HEK293T (cell line): ENCODE measurements around the gene PLCL2.

Experiments
- ARNT ChIP-seq: fragments of 450-650 bp; IDR thresholded peaks from 2 replicates; pipeline ENCODE4 v1.6.1; 2017; ENCODE audit warnings: mild to moderate bottlenecking
- BHLHE40 ChIP-seq: fragments of 450-650 bp; IDR thresholded peaks from 2 replicates; pipeline ENCODE4 v1.6.1; 2016; ENCODE audit warnings: mild to moderate bottlenecking, moderate library complexity, borderline replicate concordance
- ELF4 ChIP-seq: fragments of 450-650 bp; IDR thresholded peaks from 2 replicates; pipeline ENCODE4 v1.6.1; 2017; ENCODE audit warnings: antibody characterized with exemption
- FOXK2 ChIP-seq: fragments of 450-650 bp; IDR thresholded peaks from 2 replicates; pipeline ENCODE4 v1.6.1; 2016; ENCODE audit warnings: mild to moderate bottlenecking
- FOXM1 ChIP-seq: fragments of 450-650 bp; IDR thresholded peaks from 2 replicates; pipeline ENCODE4 v1.6.1; 2017; ENCODE audit warnings: mild to moderate bottlenecking, borderline replicate concordance
- HDGF ChIP-seq: fragments of 450-650 bp; IDR thresholded peaks from 2 replicates; pipeline ENCODE4 v1.6.1; 2017; ENCODE audit warnings: antibody characterized with exemption, borderline replicate concordance
- NFRKB ChIP-seq: fragments of 450-650 bp; IDR thresholded peaks from 2 replicates; pipeline ENCODE4 v1.6.1; 2016; ENCODE audit warnings: mild to moderate bottlenecking, moderate library complexity
- PKNOX1 ChIP-seq: fragments of 450-650 bp; IDR thresholded peaks from 2 replicates; pipeline ENCODE4 v1.6.1; 2016
- SP1 ChIP-seq: fragments of 450-650 bp; IDR thresholded peaks from 2 replicates; pipeline ENCODE4 v1.6.1; 2017
- SUZ12 ChIP-seq: fragments of 450-650 bp; IDR thresholded peaks from 2 replicates; pipeline ENCODE4 v1.6.1; 2016; ENCODE audit warnings: mild to moderate bottlenecking

DNA sequence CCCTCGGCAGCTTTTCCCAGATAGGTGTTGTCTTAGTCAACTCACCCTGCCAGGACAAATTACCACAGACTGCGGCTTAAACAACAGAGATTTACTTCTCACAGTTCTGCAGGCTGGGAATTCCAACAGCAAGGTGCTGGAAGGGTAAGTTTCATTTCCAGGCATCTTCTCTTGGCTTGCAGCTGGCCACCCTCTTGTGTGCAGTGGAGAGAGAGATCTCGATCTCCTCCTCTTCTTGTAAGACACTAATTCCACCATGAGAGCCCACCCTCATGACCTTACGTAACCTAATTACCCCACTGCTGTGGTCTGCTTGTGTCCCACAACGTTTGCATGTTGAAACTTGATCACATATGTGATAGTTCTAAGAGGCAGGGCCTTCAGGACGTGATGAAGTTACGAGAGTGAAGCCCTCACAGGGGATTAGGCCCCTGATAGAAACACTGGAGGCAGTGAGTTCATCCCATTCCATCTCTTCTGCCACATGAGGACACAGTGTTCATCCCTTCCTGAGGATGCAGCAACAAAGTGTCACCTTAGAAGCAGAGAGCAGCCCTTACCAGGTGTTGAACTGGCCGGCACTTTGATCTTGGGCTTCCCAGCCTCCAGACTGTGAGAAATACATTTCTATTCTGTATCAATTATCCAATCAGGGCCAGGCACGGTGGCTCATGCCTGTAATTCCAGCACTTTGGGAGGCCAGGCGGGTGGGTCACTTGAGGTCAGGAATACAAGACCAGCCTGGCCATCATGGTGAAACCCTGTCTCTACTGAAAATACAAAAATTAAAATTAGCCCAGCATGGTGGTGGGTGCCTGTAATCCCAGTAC is 247.7 kb downstream of the PLCL2 start:
- TF ChIP-seq NFRKB (no peak), SP1 (no peak), FOXK2 (no peak), PKNOX1 (no peak), BHLHE40 (no peak), ARNT (no peak), HDGF (no peak), ELF4 (no peak), FOXM1 (no peak), SUZ12 (no peak)
